HCT116 (cell line): Measurements from ENCODE around the gene TEPSIN. TPM values are rescaled to one million over a fixed set of nuclear protein-coding genes. Genes with fewer than 3 reads are reported as not detected.

Source experiments
- ATAC-seq: fragments of 200-7000 bp; cut with Tn5 transposase; 2 replicates; pipeline ENCODE4 v1.9.1; 2020; ENCODE audit warnings: mild to moderate bottlenecking, moderate library complexity
- BruUV-seq: library from RNA; stranded (reverse); fragments of 400-500 nt; replicated peaks from 2 replicates; lab custom pipeline; 2021; lab: Mats Ljungman, UMichigan
- CTCF ChIA-PET: fragments of 300-600 bp; sonication (Branson Sonifier 250); formaldehyde crosslinking; loops from one replicate; lab custom pipeline; 2021; ENCODE audit warnings: antibody characterized with exemption; lab: Charles Lee
- POLR2A ChIA-PET: fragments of 300-600, 350-600 bp; sonication (Branson Sonifier 250); formaldehyde crosslinking; loops from one replicate; lab custom pipeline; 2021; ENCODE audit warnings: antibody characterized with exemption; lab: Charles Lee
- RAD21 ChIA-PET, 2 experiments: fragments of 300-600 bp; sonication (Branson Sonifier 250); formaldehyde crosslinking; loops; one replicate each; lab custom pipeline; 2023; ENCODE audit warnings: low total read pairs in 2 of 2; ENCODE audit not compliant: uncharacterized antibody in 2 of 2, unreplicated experiment in 2 of 2, low non-redundant PET in 1 of 2; lab: Charles Lee
- DNase-seq: peaks from one replicate; pipeline ENCODE4 v3.0.0-alpha.2; 2010; ENCODE audit warnings: low read depth, low spot score
- H2AFZ ChIP-seq: fragments of 200-600 bp; shearing (Covaris generic), sonication (generic); 2 replicates; pipeline ENCODE4 v1.6.1; 2017; ENCODE audit warnings: low read depth, mixed run types, mixed read lengths, antibody characterized with exemption, low read length; ENCODE audit not compliant: poor library complexity, severe bottlenecking
- H3K27ac ChIP-seq: 2 replicates; pipeline ENCODE4 v1.5.1; 2012; ENCODE audit warnings: low read depth, low read length
- H3K27me3 ChIP-seq: fragments of 200-600 bp; sonication (generic); 2 replicates; pipeline ENCODE4 v1.6.1; 2016; ENCODE audit warnings: mixed run types, low read length, mixed read lengths; ENCODE audit not compliant: insufficient read depth
- H3K36me3 ChIP-seq, 2 experiments: fragments of 200-500 bp in 1 of 2; fragments of 200-600 bp in 1 of 2; sonication (Bioruptor generic) in 1 of 2; sonication (generic) in 1 of 2; 2 replicates each; pipeline versions ENCODE4 v1.5.1 to v1.6.1; 2014 to 2016; ENCODE audit warnings: low read length in 2 of 2, inconsistent platforms in 1 of 2, mixed read lengths in 1 of 2, mixed run types in 1 of 2; ENCODE audit not compliant: insufficient read depth in 2 of 2, control insufficient read depth in 1 of 2
- H3K4me1 ChIP-seq, 2 experiments: fragments of 200-600 bp in 1 of 2; sonication (generic) in 1 of 2; 2 replicates each; pipeline versions ENCODE4 v1.5.1 to v1.6.1; 2012 to 2017; ENCODE audit warnings: low read length in 2 of 2, inconsistent platforms in 1 of 2, mild to moderate bottlenecking in 1 of 2, mixed read lengths in 1 of 2, mixed run types in 1 of 2, moderate library complexity in 1 of 2; ENCODE audit not compliant: insufficient read depth in 2 of 2, control insufficient read depth in 1 of 2
- H3K4me2 ChIP-seq: fragments of 200-600 bp; sonication (generic); 2 replicates; pipeline ENCODE4 v1.6.1; 2017; ENCODE audit warnings: mixed run types, low read length, mixed read lengths
- H3K4me3 ChIP-seq, 2 experiments: fragments of 200-600 bp in 1 of 2; sonication (generic) in 1 of 2; replicated peaks in 1 of 2; 2 replicates each; pipeline ENCODE4 v1.5.1; 2011 to 2016; ENCODE audit warnings: low read length in 2 of 2, control low read depth in 1 of 2, low read depth in 1 of 2, mild to moderate bottlenecking in 1 of 2, mixed read lengths in 1 of 2, mixed run types in 1 of 2
- H3K79me2 ChIP-seq: fragments of 200-600 bp; sonication (generic); 2 replicates; pipeline ENCODE4 v1.6.1; 2017; ENCODE audit warnings: mild to moderate bottlenecking, mixed run types, low read length, moderate library complexity, mixed read lengths; ENCODE audit not compliant: insufficient read depth
- H3K9ac ChIP-seq: fragments of 200-600 bp; sonication (generic); 2 replicates; pipeline ENCODE4 v1.6.1; 2016; ENCODE audit warnings: low read length, mixed read lengths
- H3K9me2 ChIP-seq: fragments of 200-600 bp; sonication (generic), shearing (Covaris generic); 2 replicates; pipeline ENCODE4 v1.6.1; 2017; ENCODE audit warnings: mixed run types, mild to moderate bottlenecking, moderate library complexity; ENCODE audit not compliant: insufficient read depth
- H3K9me3 ChIP-seq, 2 experiments: fragments of 200-500 bp in 1 of 2; fragments of 200-600 bp in 1 of 2; sonication (Bioruptor generic) in 1 of 2; sonication (generic) in 1 of 2; 2 replicates each; pipeline ENCODE4 v1.6.1; 2014 to 2017; ENCODE audit warnings: low read length in 2 of 2, mixed read lengths in 2 of 2, inconsistent platforms in 1 of 2, low read depth in 1 of 2, mild to moderate bottlenecking in 1 of 2, mixed run types in 1 of 2, moderate library complexity in 1 of 2; ENCODE audit not compliant: control insufficient read depth in 1 of 2, insufficient read depth in 1 of 2
- H4K20me1 ChIP-seq: fragments of 200-600 bp; sonication (generic), shearing (Covaris generic); 2 replicates; pipeline ENCODE4 v1.6.1; 2017; ENCODE audit warnings: mixed run types, mild to moderate bottlenecking, moderate library complexity; ENCODE audit not compliant: insufficient read depth
- ATF3 ChIP-seq: IDR thresholded peaks from 2 replicates; pipeline ENCODE4 v1.6.1; 2012
- CBX3 ChIP-seq: IDR thresholded peaks from 2 replicates; pipeline ENCODE4 v1.6.1; 2012; ENCODE audit warnings: low read depth
- CEBPB ChIP-seq: IDR thresholded peaks from 2 replicates; pipeline ENCODE4 v1.6.1; 2012; ENCODE audit warnings: low read depth
- CTCF ChIP-seq, 3 experiments: fragments of 200-600 bp in 1 of 3; sonication (generic) in 1 of 3; IDR thresholded peaks in 2 of 3; conservative IDR thresholded peaks in 1 of 3; 2 replicates each; pipeline ENCODE4 v1.5.1; 2012 to 2017; ENCODE audit warnings: low read depth in 2 of 3, low read length in 2 of 3, antibody characterized with exemption in 1 of 3, borderline replicate concordance in 1 of 3, control low read depth in 1 of 3, mild to moderate bottlenecking in 1 of 3, mixed read lengths in 1 of 3, mixed run types in 1 of 3, moderate library complexity in 1 of 3; ENCODE audit not compliant: insufficient read depth in 1 of 3
- EGR1 ChIP-seq: IDR thresholded peaks from 2 replicates; pipeline ENCODE4 v1.6.1; 2012; ENCODE audit warnings: low read depth
- EZH2phosphoT487 ChIP-seq: fragments of 200-600 bp; IDR thresholded peaks from 2 replicates; pipeline ENCODE4 v1.6.1; 2018; ENCODE audit warnings: antibody characterized with exemption, borderline replicate concordance
- FOSL1 ChIP-seq: IDR thresholded peaks from 2 replicates; pipeline ENCODE4 v1.6.1; 2012; ENCODE audit warnings: low read depth
- MAX ChIP-seq: IDR thresholded peaks from 2 replicates; pipeline ENCODE4 v1.6.1; 2012
- POLR2A ChIP-seq: IDR thresholded peaks from 2 replicates; pipeline ENCODE4 v1.7.0; 2011; ENCODE audit warnings: borderline replicate concordance; ENCODE audit not compliant: insufficient read depth, insufficient read length; ENCODE audit errors: extremely low read depth
- POLR2AphosphoS5 ChIP-seq: IDR thresholded peaks from 2 replicates; pipeline ENCODE4 v1.6.1; 2011; ENCODE audit warnings: mild to moderate bottlenecking, low read depth, low read length, moderate library complexity
- SP1 ChIP-seq: IDR thresholded peaks from 2 replicates; pipeline ENCODE4 v1.6.1; 2012; ENCODE audit warnings: low read depth
- TCF7L2 ChIP-seq: IDR thresholded peaks from 2 replicates; pipeline ENCODE4 v1.7.0; 2011; ENCODE audit warnings: borderline replicate concordance, inconsistent platforms; ENCODE audit not compliant: insufficient read depth, insufficient read length; ENCODE audit errors: extremely low read depth
- ZBTB33 ChIP-seq: IDR thresholded peaks from 2 replicates; pipeline ENCODE4 v1.6.1; 2011; ENCODE audit warnings: mild to moderate bottlenecking, low read length, moderate library complexity; ENCODE audit not compliant: insufficient replicate concordance; ENCODE audit errors: extremely low read depth
- intact Hi-C: fragments of 100-400 bp; cut with micrococcal nuclease; formaldehyde crosslinking; loops from 2 replicates; pipeline ENCODE4 v1.10.0; 2022
- total RNA-seq: library from RNA; stranded (reverse); gene quantifications from one replicate; pipeline ENCODE4 v1.2.1, GENCODE V29; 2021; ENCODE audit not compliant: unreplicated experiment

The TEPSIN gene
- total RNA-seq, 1 experiment from 2014 or later: 50.6 TPM

- ATAC-seq: no peak
These were observed 40.0 kb upstream of the TEPSIN start for GRCh38 chr17:81278831-81279230.

More at GRCh38 chr17:81278831-81279230, 40.0 kb upstream of the TEPSIN start:
- no TSS peak for BruUV-seq
- CTCF ChIA-PET: no interaction called here
- POLR2A ChIA-PET: no interaction called here
- Histone ChIP-seq H3K4me3 (no peak overlapping the region), H3K79me2 (peaks cover 17% of the 10 kb centered on the region; the same call in 1 of the 2 replicates), H3K36me3 (peaks cover 39 to 48% of the 10 kb centered on the region in 2 experiments; a peak in 3 of 4 replicates), H3K27ac (no peak overlapping the region), H2AFZ (no peak overlapping the region), H3K4me2 (no peak overlapping the region), H3K9me3 (no peaks in the 10 kb centered on the region), H3K4me1 (no peaks in the 10 kb centered on the region), H3K9ac (no peak overlapping the region), H3K27me3 (no peaks in the 10 kb centered on the region), H4K20me1 (no peaks in the 10 kb centered on the region), H3K9me2 (no peaks in the 10 kb centered on the region)
- RAD21 ChIA-PET: no interaction called here
- intact Hi-C loops: no loop called here
- TF ChIP-seq ZBTB33 (no peak), CEBPB (no peak), POLR2A (no peak), FOSL1 (no peak), CBX3 (no peak), POLR2AphosphoS5 (no peak), TCF7L2 (no peak), MAX (no peak), CTCF (IDR thresholded peaks at IDR 0.05 in 2 of 3, conservative IDR thresholded peaks at IDR 0.05 in 1 of 3; ENCODE audit: borderline replicate concordance in 1 of 3, insufficient read depth in 1 of 3, low read depth in 2 of 3, low read length in 2 of 3) (no peak), EZH2phosphoT487 (no peak), EGR1 (no peak), ATF3 (no peak), SP1 (no peak)
- DNase-seq: no peak
